CD1c-positive myeloid dendritic cell (primary cell): ENCODE results near the gene BOLL.
"Not testable (repeated sequence)": the region's sequence is repeated elsewhere in the genome, so short reads cannot be mapped to it uniquely, and the experiment has no call there.

Source experiments
- DNase-seq: peaks from one replicate; pipeline ENCODE4 v3.0.0-alpha.2; 2016; ENCODE audit errors: extremely low spot score

BOLL gene

GRCh38 chr2:197706839-197707207 is 78.3 kb downstream of the BOLL start:
- no peak for DNase-seq

DNA sequence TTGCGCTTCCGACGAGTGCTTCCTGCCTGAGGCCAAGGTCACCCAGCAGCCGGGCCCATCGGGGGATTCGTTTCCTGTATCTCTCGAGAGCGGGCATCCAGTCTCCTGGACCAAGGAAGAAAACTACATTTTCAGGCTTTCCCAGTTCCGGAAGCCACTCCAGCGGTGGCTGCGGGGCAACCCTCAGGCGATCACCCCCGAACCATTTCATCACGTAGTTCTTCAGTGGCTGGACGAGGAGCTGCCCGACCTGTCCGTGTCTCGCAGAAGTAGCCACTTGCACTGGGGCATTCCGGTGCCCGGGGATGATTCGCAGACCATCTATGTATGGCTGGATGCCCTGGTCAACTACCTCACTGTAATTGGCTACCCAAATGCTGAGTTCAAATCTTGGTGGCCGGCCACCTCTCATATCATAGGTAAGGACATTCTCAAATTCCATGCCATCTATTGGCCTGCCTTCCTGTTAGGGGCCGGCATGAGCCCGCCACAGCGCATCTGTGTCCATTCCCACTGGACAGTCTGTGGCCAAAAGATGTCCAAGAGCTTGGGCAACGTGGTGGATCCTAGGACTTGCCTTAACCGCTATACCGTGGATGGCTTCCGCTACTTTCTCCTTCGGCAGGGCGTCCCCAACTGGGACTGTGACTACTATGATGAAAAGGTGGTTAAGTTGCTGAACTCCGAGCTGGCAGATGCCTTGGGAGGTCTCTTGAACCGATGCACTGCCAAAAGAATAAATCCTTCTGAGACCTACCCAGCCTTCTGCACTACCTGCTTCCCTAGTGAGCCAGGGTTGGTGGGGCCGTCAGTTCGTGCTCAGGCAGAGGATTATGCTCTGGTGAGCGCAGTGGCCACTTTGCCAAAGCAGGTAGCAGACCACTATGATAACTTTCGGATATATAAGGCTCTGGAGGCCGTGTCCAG is 78.9 kb downstream of the BOLL start:
- DNase-seq: peak; percentile 41

- DNase-seq: peak; percentile 97
These were observed 79.8 kb downstream of the BOLL start, which contains the start of gene MARS2 for GRCh38 chr2:197705121-197705911. MARS2 (plus strand) TSS chr2:197705369; CDS start chr2:197705406, 37 bp downstream.

- DNase-seq: no peak
These were observed 80.5 kb downstream of the BOLL start for GRCh38 chr2:197704434-197705120.

GRCh38 chr2:197700960-197701359 is 84.2 kb downstream of the BOLL start:
- DNase-seq: no peak

DNA sequence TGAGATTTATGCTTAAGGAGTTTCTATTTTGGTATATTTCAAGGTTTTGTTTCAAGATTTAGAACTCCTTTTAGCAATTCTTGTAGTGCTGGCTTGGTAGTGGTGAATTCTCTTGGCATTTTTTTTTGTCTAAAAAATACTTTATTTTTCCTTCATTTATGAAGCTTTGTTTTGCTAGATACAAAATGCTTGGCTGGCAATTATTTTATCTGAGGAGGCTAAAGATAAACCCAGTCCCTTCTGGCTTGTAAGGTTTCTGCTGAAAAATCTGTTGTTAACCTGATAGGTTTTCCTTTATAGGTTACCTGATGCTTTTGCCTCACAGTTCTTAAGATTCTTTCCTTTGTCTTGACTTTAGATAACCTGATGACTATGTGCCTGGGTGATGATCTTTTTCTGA is 85.4 kb downstream of the BOLL start:
- not testable (repeated sequence) for DNase-seq

- not testable (repeated sequence) for DNase-seq
These were observed 88.5 kb downstream of the BOLL start for GRCh38 chr2:197696571-197696970.

- DNase-seq: not testable (repeated sequence)
These were observed 89.1 kb downstream of the BOLL start for GRCh38 chr2:197695971-197696370.

DNA sequence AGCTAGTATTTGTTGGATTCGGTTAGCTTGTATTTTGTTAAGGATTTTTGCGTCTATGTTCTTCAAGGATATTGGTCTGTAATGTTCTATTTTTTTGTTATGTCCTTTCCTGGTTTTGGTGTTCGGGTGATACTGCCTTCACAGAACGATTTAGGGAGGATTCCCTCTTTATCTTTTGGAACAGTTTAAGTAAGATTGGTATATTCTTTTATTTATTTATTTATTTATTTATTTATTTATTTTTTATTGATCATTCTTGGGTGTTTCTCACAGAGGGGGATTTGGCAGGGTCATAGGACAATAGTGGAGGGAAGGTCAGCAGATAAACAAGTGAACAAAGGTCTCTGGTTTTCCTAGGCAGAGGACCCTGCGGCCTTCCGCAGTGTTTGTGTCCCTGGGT is 89.9 kb downstream of the BOLL start:
- not testable (repeated sequence) for DNase-seq

GRCh38 chr2:197677483-197677882 is 107.6 kb downstream of the BOLL start:
- DNase-seq: no peak

DNA sequence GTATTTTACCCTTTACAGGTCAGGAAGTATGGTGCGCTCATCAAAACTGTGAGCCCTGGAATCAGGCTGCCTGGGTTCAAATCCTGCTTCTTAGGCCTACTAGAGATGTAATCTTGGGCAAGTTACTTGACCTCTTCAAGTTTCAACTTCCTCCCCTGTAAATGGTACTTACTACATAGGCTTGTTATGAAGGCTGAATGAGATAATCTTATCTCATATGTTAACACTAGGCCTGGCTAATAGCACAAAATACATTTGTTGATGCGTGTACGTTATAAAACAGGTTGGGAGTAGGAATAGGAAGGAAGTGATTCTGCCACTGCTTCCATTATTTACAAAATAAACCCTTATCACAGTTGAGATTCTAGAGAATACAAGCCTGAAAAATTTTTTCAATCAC is 108.1 kb downstream of the BOLL start:
- DNase-seq: no peak
